GM18868 (cell line): ENCODE data around the gene AGAP1.
"Not testable (repeated sequence)": the region's sequence is repeated elsewhere in the genome, so short reads cannot be mapped to it uniquely, and the experiment has no call there.

Experiments
- ATAC-seq: cut with Tn5 transposase; IDR thresholded peaks from one replicate; pipeline ENCODE4 v1.9.1; 2021; ENCODE audit warnings: mild to moderate bottlenecking, moderate library complexity; ENCODE audit not compliant: unreplicated experiment

Gene AGAP1

DNA sequence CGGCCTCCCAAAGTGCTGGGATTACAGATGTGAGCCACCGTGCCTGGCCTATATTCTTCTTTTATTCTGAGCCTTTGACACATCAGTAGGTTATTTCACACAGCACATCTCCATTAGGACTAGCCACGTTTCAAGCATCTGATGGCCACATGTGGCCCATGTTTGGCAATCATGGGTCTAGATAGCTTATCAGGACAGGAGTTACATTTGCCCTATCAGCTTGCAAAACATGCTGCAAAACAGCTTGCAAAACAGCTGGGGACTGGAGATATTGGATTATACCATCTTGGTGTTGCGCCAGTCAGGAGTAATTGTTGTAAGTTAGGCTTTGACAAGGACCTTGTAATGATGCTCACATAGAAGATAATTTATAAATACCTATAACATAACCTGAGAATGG, 579.4 kb downstream of the AGAP1 start:
- ATAC-seq = no peak

DNA sequence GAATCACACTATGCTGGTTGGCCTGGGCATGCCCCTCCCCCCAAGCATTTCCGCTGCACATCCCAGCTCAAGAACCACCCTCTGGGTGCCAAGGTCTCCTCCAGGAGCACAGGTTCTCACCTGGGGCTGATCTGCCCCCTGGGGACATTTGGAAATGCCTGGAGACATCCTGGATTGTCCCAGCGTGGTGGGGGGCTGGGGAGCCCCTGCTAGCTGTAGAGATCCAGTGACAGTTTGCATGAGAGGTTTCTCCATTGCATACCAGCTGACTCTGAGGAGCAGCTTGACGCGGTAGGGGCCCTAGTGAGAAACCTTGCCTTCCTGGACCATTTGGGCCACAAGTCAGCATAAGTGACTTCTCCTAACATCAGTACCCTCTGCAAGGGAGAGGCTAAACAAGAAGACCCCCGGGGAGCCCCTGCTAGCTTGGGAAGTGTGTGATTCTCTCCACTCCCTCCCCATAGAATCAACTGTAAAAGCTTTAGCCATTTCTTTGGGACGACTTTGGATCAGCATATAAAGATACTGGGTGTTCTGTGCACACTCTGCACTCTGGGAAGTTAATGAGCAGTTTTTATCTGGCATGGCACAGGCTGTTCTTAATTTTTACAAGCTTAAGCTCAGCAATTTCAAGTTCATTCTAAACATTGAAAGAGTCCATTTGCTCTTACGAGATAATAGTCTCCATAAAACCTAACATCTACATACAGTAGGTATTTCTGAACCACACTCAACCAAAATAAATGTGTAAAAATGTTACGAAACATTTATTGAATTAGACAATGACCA, 580.2 kb downstream of the AGAP1 start:
- no peak for ATAC-seq

DNA sequence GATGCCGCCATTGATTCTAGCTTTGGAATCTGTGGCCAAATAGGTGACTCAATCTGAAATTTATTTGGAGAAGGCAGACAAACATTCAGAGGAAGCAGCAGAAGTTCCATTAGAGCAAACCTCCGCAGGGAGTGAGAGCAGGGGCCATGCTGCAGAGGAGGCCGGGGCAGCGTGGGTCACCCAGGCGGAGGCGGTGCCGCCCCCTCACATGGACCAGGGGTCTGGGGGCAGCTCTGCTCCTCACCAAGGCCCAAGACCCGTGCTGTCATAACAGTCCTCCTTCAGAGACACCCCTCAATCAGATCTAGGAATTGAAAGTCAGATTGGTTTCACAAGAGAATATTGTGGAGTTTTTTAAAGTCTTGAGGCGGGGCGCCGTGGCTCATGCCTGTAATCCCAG, 582.0 kb downstream of the AGAP1 start:
- no peak for ATAC-seq

DNA sequence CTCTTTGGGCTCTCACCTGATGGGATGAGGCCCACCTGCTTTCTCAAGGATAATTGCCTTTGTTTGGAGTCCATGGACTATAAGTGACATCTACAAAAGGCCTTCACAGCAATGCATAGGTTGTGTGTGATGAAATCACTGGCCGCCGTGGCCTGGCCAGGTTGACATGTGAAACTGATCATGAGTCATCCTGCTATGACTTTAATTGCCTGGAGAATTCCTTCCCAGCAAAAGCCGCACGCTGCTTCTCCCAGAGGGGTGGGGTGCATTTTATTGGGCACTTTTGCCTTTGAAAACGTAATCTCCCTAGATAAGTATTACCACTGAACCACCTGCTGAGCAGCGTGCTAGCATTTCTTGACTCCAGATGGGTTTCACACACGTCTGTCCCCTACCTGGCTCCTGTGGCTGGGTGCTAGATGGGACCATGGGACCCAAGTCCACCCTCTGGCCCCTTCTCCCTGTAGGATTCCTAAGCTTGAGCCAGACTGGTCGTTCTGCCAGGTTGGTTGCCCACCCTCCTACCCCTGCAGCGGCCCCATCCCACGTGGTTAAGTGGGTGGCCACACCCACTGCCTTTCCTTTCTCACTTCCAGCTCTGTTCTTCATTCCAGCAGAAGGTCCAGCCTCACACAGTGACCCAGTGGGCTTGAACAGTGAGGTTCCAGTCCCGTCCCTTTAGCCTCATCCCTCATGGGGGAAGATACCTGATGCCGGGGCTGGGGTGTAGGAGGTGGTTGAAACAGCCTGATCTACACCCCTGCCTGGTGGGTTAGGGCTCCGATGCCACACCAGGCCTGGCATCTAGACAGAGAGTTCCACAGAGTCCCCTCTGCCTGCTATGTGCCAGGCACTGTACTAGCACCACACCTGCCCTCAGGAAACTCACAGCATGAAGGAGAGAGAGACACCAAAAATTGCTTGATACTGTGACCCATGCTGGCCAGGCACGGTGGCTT, 584.7 kb downstream of the AGAP1 start:
- no peak for ATAC-seq

DNA sequence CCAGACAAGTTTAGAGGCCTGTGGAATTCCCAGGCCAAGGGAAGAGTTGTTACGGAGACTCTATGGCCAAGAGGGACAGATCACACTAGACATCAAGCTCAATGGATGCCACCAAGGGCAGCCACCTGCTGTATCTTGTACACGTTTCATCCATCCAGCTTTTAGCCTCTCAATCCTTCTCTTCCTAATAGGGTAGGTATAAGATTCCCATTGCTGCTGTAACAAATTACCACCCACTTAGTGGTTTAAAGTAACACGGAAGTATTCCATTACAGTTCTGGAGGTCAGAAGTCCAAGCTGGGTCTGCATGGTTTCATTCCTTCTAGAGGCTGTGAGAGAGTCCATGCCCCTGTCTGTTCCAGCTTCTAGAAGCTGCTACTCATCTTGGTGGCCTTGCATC, 586.6 kb downstream of the AGAP1 start:
- no peak for ATAC-seq

DNA sequence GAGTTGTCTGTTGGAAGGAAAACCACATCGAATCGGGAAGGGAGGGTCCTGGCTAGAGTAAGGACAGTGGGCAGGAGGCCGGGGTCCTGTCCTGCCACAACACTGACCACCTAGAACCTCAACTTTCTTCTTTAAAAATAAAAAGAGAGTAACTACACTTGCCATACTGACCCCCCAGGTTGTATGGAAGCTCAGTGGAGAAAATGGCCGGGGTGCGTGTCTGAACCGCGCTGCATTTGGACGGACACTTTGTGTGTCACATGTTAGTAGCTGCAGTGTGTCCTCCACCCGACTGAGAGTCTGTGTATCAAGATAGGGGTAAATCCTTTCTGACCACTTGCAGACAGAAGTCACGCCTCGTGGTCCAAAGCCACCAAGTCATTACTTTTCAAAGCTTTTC, 587.3 kb downstream of the AGAP1 start:
- no peak for ATAC-seq

DNA sequence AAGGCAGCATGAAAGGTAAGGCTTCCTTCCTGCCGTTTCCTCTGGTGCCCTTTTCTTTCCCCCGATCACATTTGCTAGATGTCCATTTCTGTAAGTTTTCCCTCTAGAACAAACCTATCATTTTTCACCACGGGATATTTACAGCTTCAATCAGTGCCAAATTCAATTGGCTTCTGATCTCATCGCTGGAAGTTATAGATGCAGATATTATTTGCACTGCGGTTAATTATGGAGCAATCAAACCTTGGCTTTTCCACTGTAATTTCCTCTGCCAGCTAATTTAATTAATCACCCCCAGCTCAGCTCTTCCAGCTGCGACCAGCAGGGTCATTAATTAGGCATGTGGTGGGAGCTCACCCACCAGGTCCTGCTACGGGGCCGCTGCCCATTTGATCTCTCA, 588.2 kb downstream of the AGAP1 start:
- no peak for ATAC-seq

DNA sequence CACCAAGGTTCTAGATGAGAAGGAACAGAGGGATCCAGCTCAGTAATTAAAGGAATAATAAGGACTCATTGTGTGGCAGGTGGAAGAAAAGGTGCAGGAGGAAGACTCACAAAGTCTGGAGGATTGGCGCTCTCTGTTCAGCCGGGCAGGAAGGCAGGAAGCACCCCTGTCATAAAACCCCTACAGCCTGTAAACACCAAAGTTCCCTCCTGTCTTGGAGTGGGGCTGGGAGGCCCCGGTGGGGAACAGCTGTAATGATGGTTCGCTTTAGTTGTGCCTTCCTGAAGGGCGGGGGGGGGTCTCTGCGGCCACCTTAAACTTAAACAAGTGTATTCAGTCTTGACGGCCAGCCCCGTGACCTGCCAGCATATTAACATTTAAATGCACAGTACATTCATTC, 590.1 kb downstream of the AGAP1 start:
- ATAC-seq = no peak

DNA sequence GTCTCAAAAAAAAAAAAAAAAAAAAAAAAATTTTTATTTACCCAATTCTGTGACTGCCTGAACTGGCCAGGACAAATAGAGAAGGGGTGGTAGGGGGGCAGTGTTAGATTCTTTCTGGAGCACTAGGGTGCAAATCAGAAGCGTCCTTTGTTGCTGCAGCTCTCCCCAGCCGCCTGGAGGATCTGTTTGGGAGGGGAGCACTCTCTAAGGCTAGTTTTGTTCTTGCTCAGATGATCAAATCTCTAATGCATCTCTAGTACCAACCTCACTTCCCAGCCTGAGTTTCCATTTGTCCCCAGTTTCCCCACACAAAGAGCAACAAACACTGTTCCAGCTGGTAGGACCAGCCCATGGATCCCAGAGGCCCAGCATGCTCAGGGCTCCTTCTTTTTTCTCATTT, 591.4 kb downstream of the AGAP1 start:
- ATAC-seq = no peak

DNA sequence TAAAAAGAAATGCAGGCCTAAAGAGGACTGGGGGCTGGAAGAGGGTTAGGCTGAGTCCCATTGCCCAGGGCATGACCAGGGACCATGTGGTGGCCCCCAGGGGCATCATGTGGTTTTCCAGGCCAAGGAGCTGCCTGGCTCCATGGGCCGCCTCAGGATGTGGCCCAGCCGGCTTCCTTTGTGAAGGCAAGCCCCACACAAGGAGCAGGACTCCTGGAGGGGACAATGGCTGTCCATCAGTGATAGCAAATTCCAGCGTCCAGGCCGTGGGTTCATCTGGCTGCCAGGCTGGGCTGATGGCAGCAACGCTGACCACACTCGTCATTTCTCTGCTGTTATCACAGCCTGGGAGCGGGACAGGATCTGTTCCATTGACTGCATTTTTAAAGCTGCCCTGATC, 591.8 kb downstream of the AGAP1 start:
- ATAC-seq = no peak

DNA sequence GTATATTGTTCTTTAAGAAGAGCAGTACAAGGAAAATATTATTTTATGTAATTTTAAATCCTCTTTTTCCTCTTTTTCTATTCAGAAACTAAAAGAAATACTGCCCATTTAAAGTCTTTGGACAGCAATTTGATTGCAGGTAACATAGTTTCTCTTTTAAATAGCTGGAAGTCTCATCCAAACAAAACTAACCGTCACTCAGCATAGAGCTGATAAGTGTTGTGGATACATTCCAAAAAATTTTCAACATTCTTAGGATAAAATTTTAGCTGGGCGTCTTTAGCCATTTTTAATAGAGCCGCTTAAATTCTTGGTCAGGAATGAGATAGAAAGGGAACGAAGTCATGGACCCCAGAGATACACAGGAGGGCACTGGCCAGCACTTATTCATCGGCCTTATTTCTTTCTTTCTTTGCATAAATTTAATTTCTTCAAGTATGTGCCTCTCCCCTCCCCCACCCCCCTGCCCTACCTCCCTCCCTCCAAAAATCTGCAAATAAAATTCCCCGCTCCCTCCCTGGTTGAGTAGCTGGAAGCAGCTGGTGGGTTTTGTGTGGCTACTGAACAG, 592.6 kb downstream of the AGAP1 start:
- ATAC-seq = no peak

DNA sequence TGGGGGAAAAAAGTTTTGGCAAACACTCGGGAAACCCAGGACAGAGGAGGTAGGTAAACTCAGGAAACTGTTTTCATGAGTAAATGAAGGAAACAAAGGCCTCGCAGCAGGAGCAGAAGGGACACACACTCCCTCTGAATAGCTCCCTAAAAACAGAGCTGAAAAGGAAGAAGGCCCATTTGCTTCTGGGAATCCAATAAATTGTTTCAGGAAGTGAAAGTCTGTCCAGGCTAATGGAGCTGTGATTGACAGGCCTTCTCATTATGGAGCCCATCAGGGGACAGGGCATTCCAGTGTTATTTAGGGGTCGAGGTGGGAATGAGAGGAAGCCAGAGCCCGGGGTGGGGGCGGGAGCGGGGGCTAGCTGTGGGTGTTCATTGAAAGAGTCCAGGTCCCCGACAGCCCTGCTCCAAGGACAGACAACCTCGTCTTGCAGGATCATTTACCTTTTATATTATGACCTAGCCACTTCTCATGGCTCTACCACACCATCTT, 593.2 kb downstream of the AGAP1 start:
- ATAC-seq = no peak

DNA sequence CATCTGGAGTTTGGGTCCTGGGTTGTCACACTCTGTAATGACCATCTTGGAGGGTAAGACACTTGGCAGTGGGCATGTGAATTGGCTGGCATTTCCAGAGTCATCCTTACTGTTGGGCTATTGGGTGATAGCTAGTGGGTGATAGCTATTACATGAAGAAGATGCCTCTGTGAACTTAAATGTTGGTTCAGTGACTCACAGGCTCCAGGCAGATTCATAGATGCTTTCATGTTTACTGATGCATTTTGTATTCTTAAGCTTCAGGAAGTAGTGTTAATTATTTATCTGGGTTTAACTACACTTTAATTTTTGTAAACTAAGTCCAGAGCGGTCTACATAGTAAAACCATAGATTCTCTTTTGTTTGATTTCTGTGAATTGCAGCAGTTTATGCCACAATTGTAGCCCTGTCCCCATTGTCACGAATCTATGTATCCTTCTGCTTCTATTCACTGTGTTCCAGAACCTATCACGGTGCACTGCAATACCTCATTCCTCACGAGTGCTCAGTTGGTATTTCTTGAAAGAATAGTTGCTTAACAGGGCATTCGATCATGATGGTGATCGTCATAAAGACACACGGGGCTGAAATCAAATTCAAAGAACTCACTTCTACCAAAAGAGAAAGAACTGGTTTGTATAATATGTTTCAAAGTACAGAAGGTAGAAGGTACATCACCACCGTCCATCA, 594.7 kb downstream of the AGAP1 start:
- no peak for ATAC-seq

DNA sequence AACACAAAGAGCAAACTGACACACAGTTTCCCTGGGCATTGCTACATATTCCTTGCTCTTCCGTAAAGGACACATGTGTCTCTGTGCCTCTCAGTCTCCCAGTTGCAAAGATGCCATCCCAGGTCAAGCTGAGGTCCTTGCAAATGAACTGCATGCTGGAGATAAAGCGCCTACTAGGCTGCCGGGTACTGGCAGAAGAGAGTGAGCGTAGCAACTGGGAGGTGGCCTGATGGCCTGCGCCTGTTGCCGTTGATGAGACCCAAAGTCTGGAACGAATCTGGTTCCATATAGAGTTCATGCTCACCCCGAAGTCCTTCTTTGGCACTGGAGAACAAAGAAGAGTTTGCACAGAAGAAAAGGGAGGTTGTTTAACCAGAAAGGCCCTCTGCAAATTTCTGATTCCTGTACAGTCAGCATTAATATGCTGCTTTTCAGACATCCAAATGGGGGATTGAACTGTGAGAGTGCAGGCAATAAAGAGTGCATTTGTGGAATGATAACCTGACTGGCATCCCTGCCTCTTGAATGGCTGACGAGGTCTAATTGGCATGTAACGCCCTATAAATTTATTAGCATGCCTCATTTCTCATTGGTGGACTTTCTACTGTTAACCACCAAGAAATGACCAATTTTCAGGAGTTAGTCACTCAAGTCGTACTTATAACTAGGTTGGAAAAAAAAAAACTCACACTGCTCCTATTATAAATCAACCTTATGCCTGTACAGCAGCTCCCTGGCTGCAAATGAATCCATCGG, 595.6 kb downstream of the AGAP1 start:
- ATAC-seq = no peak

DNA sequence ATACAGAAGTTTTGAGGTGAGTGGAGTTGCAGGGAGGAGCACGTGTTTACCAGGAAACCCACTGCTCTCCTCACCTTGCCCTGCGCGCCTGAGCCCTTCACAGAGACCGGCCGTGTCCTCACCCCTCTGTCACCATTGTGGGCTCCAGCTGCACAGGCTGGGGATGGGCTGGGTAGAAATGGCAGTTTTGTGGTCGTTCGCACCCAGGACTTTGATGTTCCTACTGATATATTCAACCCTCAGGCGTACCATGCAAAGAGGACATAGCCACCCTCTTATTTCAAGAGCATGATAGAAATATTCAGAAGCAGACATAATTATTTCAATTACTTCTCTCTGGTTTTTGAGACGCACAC, 596.2 kb downstream of the AGAP1 start:
- no peak for ATAC-seq

DNA sequence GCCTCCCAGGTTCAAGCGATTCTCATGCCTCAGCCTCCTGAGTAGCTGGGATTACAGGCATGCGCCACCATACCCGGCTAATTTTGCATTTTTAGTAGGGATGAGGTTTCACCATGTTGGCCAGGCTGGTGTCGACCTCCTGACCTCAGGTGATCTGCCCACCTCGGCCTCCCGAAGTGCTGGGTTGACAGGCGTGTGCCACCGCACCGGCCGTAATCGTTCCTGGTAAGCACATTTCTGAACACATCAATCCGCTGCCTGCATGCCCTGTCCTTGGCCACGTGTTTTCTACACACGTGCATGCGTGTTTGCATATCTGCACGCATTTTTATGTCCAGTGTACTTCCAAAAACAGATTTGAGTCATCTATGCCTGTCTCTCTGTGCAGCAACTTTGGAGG, 597.0 kb downstream of the AGAP1 start:
- not testable (repeated sequence) for ATAC-seq

DNA sequence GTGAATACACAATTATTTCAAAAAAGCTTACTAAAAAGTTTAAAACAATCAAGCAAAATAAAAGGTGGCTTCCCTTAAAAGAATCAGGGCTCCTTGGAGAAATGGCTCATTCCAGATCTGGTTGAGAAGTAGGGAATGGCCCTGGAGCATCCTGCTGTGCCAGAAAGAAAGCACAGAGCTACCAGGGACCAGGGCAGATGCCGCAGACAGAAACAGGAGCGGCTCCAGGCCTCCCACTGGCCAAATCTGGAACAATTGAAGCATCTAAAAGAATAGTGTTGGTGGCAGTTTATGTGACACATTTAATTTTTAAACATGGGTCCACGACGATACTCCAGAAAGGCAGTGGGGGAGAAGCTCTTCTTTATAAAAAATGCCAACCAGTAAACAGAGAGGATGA, 598.9 kb downstream of the AGAP1 start:
- no peak for ATAC-seq

DNA sequence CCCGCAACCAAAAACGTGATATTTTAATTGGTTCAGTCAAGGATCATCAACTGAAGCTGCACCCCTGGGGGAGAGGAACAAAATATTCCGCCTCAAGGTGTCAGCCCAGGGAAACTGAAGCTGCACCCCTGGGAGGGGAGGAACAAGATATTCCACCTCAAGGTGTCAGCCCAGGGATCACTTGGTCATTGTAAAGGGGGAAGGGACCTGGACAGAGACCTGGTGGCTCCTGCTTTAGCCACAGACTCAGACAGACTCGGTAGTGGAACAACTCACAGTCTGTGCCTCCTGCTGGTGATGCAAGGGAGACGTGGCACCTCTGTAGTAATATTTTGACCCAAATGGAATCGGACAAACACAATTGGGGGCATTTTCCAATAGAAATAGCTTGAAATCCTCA, 599.3 kb downstream of the AGAP1 start:
- no peak for ATAC-seq

DNA sequence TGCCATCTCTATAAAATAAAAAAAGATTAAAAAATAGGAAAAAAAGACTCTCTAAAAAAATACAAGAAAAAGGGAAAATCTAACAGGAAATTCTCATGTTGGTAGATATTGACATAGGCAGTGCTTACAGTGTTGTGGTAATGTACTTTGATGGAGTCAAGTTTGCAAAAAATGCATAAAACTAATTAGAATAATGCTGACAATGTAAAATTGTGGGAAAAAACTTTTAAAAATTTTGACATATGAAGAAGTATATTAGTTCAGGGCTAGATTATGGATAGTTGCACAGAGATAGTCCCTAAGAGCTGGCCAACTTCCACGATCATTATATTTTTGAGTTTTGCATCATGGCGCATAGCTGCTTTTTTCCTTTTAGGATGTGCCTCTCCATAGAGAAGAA, 601.7 kb downstream of the AGAP1 start:
- no peak for ATAC-seq

DNA sequence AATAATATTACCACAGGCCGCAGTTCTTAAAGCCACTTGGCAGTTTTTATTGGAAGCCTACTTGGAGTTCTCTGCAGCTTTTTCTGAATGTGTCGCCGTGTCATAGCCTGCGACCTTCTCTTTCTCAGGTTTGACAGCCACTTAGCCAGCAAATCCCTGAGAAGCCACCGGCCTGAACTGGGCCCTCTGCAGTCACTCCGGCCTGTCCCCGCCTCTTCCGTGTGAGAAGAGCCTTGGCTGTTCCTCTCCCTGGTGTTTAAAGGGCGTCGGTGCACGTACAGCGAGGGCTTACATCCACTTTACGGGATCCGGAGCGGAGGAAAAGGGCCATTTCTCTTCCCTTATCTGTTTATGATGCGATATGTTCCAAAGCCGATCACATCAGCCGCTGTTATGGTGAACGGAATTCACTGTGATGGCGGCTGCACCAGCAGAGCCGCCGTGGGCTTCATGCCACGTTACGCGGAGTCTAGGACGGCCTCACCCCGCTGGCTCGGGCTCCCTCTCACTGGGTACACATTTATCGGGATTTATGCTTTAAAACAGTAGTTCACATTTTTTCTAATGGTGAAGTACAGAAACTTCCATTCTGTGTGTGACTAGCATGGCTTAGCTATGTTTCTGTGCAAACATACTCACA, 607.6 kb downstream of the AGAP1 start:
- ATAC-seq = no peak
